ENCODE results near the gene PIAS1.

PIAS1 gene

DNA sequence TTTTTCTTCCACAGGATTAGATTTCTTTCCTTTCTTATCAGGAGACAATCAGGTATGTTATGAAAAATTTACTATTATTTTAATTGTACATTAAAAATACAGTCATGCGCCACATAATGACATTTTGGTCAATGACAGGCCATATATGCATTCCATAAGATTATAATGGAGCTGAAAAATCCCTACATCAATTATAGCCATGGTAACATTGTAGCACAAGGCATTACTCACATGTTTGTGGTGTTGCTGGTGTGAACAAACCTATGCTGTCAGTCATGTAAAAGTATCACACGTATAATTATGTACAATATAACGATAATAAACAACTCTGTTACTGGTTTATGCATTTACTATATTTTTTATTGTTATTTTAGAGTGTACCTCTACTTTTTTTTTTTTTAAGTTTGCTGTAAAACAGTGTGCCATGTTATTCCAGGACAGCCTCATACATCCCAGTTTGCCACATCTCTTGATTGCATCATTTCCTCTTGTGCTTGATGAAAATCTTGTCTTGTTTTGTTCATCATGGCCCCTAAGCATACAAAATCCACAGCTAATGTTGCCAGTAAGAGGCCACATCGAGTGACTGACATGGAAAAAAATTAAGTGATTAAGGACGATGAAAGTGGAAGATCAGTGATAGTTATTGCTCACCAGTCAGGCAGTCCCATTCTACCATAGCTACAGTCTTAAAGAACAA lies 129.7 kb downstream of the PIAS1 start:
- Histone ChIP-seq H3K9me3 (no peaks in the 10 kb centered on the region), H3K4me1 (peaks cover 30% of the 10 kb centered on the region), H3K27me3 (no peaks in the 10 kb centered on the region), H3K4me3 (ENCODE audit: low read depth, low read length) (no peak overlapping the region), H3K36me3 (peaks cover 22% of the 10 kb centered on the region)
- DNase-seq: no peak
- TF ChIP-seq, protein P1, sequence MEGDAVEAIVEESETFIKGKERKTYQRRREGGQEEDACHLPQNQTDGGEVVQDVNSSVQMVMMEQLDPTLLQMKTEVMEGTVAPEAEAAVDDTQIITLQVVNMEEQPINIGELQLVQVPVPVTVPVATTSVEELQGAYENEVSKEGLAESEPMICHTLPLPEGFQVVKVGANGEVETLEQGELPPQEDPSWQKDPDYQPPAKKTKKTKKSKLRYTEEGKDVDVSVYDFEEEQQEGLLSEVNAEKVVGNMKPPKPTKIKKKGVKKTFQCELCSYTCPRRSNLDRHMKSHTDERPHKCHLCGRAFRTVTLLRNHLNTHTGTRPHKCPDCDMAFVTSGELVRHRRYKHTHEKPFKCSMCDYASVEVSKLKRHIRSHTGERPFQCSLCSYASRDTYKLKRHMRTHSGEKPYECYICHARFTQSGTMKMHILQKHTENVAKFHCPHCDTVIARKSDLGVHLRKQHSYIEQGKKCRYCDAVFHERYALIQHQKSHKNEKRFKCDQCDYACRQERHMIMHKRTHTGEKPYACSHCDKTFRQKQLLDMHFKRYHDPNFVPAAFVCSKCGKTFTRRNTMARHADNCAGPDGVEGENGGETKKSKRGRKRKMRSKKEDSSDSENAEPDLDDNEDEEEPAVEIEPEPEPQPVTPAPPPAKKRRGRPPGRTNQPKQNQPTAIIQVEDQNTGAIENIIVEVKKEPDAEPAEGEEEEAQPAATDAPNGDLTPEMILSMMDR (IDR thresholded peaks at IDR 0.05; ENCODE audit: low read depth, low read length): no peak

DNA sequence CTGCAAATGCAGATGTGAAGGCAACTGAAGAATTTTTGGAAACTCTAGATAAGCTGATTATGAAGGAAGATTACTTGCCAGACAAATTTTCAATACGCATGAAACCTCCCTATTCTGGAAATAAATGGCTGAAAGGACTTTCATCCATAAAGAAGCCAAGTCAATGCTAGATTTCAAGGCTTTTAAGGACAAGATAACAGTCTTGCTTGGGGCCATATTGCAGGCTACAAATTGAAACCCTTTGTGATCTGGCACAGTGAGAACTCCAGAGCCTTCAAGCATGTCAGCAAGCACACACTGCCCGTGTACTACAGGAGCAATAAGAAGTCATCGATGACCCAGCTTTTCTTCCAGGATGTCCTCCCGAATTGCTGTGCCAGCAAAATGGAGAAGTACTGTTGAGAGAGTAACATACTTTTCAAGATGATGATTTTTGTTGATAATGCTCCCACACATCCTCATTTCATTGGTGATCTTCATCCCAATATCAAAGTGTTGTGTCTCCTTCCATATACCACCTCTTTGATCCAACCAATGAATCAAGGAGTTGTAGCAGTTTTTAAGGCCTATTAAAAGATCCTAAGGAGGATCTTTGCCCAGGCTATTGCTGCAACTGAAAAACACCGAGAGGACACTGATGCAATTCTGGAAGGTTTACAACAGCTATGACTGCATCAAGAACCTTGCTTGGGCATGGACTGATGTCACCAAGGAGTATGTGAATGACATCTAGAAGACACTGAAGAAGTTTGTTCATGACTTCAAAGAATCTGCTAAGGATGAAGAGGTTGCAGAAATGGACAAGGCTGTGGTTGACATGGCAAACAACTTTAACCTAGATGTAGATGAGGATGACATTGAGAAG lies 130.7 kb downstream of the PIAS1 start:
- H3K4me1 ChIP-seq: peaks cover 30% of the 10 kb centered on the region
- H3K36me3 ChIP-seq: peaks cover 20% of the 10 kb centered on the region
- H3K9me3 ChIP-seq: no peaks in the 10 kb centered on the region
- peak; percentile 54 for DNase-seq
- no peak overlapping the region for H3K4me3 ChIP-seq (ENCODE audit: low read depth, low read length)
- TF ChIP-seq, protein P1 (IDR thresholded peaks at IDR 0.05; ENCODE audit: low read depth, low read length): no peak
- no peaks in the 10 kb centered on the region for H3K27me3 ChIP-seq

DNA sequence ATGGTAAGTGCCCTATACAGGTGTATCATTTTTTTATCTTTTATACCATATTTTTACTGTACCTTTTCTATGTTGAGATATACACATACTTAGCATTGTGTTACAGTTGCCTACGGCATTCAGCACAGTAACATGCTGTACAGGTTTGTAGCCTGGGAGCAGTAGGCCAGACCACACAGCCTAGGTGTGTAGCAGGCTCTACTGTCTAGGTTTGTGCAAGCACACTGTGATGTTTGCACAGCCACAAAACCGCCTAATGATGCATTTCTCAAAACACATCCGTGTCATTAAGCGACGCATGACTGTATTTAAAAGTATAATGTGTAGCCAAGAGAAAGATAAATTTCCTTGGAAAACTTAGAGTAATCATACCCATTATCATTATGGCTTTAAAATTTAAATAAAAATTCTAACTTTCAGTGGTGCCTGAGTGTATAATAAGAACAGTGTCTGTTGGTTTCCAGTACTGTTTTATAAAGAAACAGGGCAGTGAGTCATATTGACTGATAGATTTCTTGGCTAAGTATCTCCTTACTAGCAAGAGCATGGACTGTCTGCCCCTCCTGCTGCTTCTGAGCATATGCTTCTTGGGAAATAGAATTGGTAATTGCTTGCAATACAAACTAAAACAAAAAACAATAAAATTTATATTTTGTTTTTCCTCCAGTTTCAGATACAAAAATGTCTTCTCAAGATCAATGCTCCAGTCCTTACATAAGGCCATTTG lies 132.7 kb downstream of the PIAS1 start:
- Histone ChIP-seq H3K27me3 (no peaks in the 10 kb centered on the region), H3K4me3 (ENCODE audit: low read depth, low read length) (no peak overlapping the region), H3K9me3 (no peaks in the 10 kb centered on the region), H3K36me3 (peaks cover 22% of the 10 kb centered on the region), H3K4me1 (peaks cover 30% of the 10 kb centered on the region)
- no peak for DNase-seq
- TF ChIP-seq, protein P1 (IDR thresholded peaks at IDR 0.05; ENCODE audit: low read depth, low read length): no peak

DNA sequence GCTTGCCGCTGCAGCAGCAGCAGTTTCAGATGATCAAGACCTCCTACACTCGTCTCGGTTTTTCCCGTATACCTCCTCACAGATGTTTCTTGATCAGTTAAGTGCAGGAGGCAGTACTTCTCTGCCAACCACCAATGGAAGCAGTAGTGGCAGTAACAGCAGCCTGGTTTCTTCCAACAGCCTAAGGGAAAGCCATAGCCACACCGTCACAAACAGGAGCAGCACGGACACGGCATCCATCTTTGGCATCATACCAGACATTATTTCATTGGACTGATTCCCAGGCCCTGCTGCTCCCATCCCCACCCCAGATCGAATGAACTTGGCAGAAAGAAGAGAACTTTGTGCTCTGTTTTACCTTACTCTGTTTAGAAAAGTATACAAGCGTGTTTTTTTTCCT lies 133.4 kb downstream of the PIAS1 start:
- peaks cover 29% of the 10 kb centered on the region for H3K36me3 ChIP-seq

DNA sequence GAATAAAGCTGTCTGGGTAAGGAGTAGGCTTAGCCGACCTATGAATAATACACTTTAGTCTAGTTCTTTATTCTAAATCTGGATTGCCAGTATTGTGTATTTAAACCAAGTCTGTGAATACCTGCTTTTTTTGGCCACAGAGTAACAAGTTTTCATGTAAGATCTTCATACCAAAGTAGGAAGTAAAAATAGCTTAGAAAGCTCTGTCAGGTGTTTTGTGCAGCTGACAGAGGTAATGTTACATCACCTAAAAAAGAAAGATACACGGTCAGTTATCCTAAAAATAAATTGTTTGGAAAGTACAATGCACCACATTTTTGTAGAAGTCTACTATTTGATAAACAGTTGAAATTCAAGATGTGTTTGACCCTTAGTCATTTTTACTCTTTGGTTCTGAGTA lies 134.5 kb downstream of the PIAS1 start:
- peaks cover 39% of the 10 kb centered on the region for H3K36me3 ChIP-seq
- H3K27me3 ChIP-seq: no peaks in the 10 kb centered on the region
- peaks cover 25% of the 10 kb centered on the region for H3K4me1 ChIP-seq
- H3K9me3 ChIP-seq: no peaks in the 10 kb centered on the region
- no peak for DNase-seq
- no peak overlapping the region for H3K4me3 ChIP-seq (ENCODE audit: low read depth, low read length)
- TF ChIP-seq, protein P1 (IDR thresholded peaks at IDR 0.05; ENCODE audit: low read depth, low read length): no peak

More for the DNA sequence above, 133.4 kb downstream of the PIAS1 start:
- peak; percentile 79 for DNase-seq
- H3K9me3 ChIP-seq: no peaks in the 10 kb centered on the region
- 0 out of 2 replicates have a peak overlapping the region, but pooled peaks have one; percentile 1 for H3K4me3 ChIP-seq (ENCODE audit: low read depth, low read length)
- TF ChIP-seq, protein P1 (IDR thresholded peaks at IDR 0.05; ENCODE audit: low read depth, low read length): no peak
- no peaks in the 10 kb centered on the region for H3K27me3 ChIP-seq
- H3K4me1 ChIP-seq: peaks cover 30% of the 10 kb centered on the region
